Panc1 (cell line): ENCODE measurements around the gene KREMEN2. TPM values are rescaled to one million over a fixed set of nuclear protein-coding genes. Genes with fewer than 3 reads are reported as not detected.

ENCODE experiments used
- ATAC-seq: fragments of 200-7000 bp; cut with Tn5 transposase; 2 replicates; pipeline ENCODE4 v1.9.1; 2020; ENCODE audit warnings: mild to moderate bottlenecking, moderate library complexity
- BruUV-seq: library from RNA; stranded (reverse); fragments of 400-500 nt; replicated peaks from 2 replicates; lab custom pipeline; 2021; lab: Mats Ljungman, UMichigan
- CTCF ChIA-PET: fragments of 300-600 bp; sonication (Branson Sonifier 250); formaldehyde crosslinking; loops from one replicate; lab custom pipeline; 2022; ENCODE audit warnings: antibody characterized with exemption; lab: Charles Lee
- POLR2A ChIA-PET: fragments of 300-600 bp; sonication (Branson Sonifier 250); formaldehyde crosslinking; loops from one replicate; lab custom pipeline; 2022; ENCODE audit warnings: antibody characterized with exemption; lab: Charles Lee
- DNase-seq: peaks from one replicate; pipeline ENCODE4 v3.0.0-alpha.2; 2010; ENCODE audit warnings: low read depth, low spot score
- H3K27ac ChIP-seq: 2 replicates; pipeline ENCODE4 v1.5.1; 2011; ENCODE audit warnings: mild to moderate bottlenecking, low read length, inconsistent platforms
- H3K27me3 ChIP-seq: fragments of 200-500 bp; sonication (Bioruptor generic); 2 replicates; pipeline ENCODE4 v1.6.0; 2014; ENCODE audit warnings: low read length, inconsistent platforms; ENCODE audit not compliant: control insufficient read depth, insufficient read depth
- H3K36me3 ChIP-seq: fragments of 200-500 bp; sonication (Bioruptor generic); 2 replicates; pipeline ENCODE4 v1.5.1; 2014; ENCODE audit warnings: inconsistent platforms, mild to moderate bottlenecking, low read length, moderate library complexity; ENCODE audit not compliant: control insufficient read depth, insufficient read depth
- H3K4me1 ChIP-seq: 2 replicates; pipeline ENCODE4 v1.5.1; 2011; ENCODE audit warnings: inconsistent platforms, mild to moderate bottlenecking, low read length, moderate library complexity; ENCODE audit not compliant: control insufficient read depth, insufficient read depth
- H3K4me3 ChIP-seq, 2 experiments: 2 replicates each; pipeline ENCODE4 v1.5.1; 2011 to 2012; ENCODE audit warnings: low read depth in 2 of 2, low read length in 2 of 2, mild to moderate bottlenecking in 2 of 2, inconsistent platforms in 1 of 2, moderate library complexity in 1 of 2
- H3K9me3 ChIP-seq: fragments of 200-500 bp; sonication (Bioruptor generic); 2 replicates; pipeline ENCODE4 v1.5.1; 2014; ENCODE audit warnings: low read depth, mild to moderate bottlenecking, inconsistent platforms, low read length, moderate library complexity; ENCODE audit not compliant: control insufficient read depth, insufficient read depth
- CTCF ChIP-seq: fragments of 450-650 bp; IDR thresholded peaks from 2 replicates; pipeline ENCODE4 v1.5.1; 2017; ENCODE audit warnings: mild to moderate bottlenecking
- POLR2AphosphoS5 ChIP-seq: IDR thresholded peaks from 2 replicates; pipeline ENCODE4 v1.6.1; 2012; ENCODE audit warnings: mild to moderate bottlenecking, low read depth, low read length, moderate library complexity
- SIN3A ChIP-seq: IDR thresholded peaks from 2 replicates; pipeline ENCODE4 v1.6.1; 2012; ENCODE audit warnings: low read depth, mild to moderate bottlenecking, low read length, moderate library complexity, borderline replicate concordance; ENCODE audit not compliant: insufficient read depth
- TCF7L2 ChIP-seq: IDR thresholded peaks from 2 replicates; pipeline ENCODE4 v1.6.1; 2011; ENCODE audit warnings: mild to moderate bottlenecking, low read depth, low read length, inconsistent platforms
- in situ Hi-C: cut with HindIII; loops from 2 replicates; pipeline ENCODE4 v1.10.0; 2016; ENCODE audit warnings: low sequenced_read_pairs, low pct_unique_long_range_greater_than_20kb
- intact Hi-C: fragments of 100-400 bp; cut with micrococcal nuclease; formaldehyde crosslinking; loops from one replicate; pipeline ENCODE4 v1.10.0; 2022; ENCODE audit not compliant: unreplicated experiment
- total RNA-seq: library from RNA; stranded (reverse); gene quantifications from one replicate; pipeline ENCODE4 v1.2.1, GENCODE V29; 2021; ENCODE audit not compliant: unreplicated experiment
- TF ChIP-seq, protein P1 (sequence below), 2 experiments: IDR thresholded peaks; 2 replicates each; pipeline ENCODE4 v1.6.1; 2011 to 2012; ENCODE audit warnings: low read depth in 2 of 2, control low read depth in 1 of 2, low read length in 1 of 2, mild to moderate bottlenecking in 1 of 2, moderate library complexity in 1 of 2; ENCODE audit not compliant: insufficient read depth in 1 of 2

Gene KREMEN2
- total RNA-seq, 1 experiment from 2014 or later = 10.8 TPM

GRCh38 chr16:2987833-2988232 lies 23.8 kb downstream of the KREMEN2 start:
- no peak for TF ChIP-seq POLR2AphosphoS5
- TF ChIP-seq, protein P1, sequence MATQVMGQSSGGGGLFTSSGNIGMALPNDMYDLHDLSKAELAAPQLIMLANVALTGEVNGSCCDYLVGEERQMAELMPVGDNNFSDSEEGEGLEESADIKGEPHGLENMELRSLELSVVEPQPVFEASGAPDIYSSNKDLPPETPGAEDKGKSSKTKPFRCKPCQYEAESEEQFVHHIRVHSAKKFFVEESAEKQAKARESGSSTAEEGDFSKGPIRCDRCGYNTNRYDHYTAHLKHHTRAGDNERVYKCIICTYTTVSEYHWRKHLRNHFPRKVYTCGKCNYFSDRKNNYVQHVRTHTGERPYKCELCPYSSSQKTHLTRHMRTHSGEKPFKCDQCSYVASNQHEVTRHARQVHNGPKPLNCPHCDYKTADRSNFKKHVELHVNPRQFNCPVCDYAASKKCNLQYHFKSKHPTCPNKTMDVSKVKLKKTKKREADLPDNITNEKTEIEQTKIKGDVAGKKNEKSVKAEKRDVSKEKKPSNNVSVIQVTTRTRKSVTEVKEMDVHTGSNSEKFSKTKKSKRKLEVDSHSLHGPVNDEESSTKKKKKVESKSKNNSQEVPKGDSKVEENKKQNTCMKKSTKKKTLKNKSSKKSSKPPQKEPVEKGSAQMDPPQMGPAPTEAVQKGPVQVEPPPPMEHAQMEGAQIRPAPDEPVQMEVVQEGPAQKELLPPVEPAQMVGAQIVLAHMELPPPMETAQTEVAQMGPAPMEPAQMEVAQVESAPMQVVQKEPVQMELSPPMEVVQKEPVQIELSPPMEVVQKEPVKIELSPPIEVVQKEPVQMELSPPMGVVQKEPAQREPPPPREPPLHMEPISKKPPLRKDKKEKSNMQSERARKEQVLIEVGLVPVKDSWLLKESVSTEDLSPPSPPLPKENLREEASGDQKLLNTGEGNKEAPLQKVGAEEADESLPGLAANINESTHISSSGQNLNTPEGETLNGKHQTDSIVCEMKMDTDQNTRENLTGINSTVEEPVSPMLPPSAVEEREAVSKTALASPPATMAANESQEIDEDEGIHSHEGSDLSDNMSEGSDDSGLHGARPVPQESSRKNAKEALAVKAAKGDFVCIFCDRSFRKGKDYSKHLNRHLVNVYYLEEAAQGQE (IDR thresholded peaks at IDR 0.05; ENCODE audit: insufficient read depth in 1 of 2, low read depth in 2 of 2, low read length in 1 of 2) = no peak
- no peak for TF ChIP-seq TCF7L2
- no peak for TF ChIP-seq SIN3A
- no peak for TF ChIP-seq CTCF
- DNase-seq = no peak
- Histone ChIP-seq H3K27ac (no peak overlapping the region), H3K9me3 (no peaks in the 10 kb centered on the region), H3K4me1 (peaks cover 3% of the 10 kb centered on the region), H3K4me3 (no peak overlapping the region), H3K27me3 (no peaks in the 10 kb centered on the region), H3K36me3 (no peaks in the 10 kb centered on the region)
- no peak for ATAC-seq
- in situ Hi-C loops (no loop called here), intact Hi-C loops (no loop called here)
- BruUV-seq = no TSS peak
- CTCF ChIA-PET = interaction anchor here (0.6 kb wide), 1 partner anchor 71 kb away, joined by 3 read pairs; no protein-coding TSS in a partner anchor
- POLR2A ChIA-PET = no interaction called here

GRCh38 chr16:2988590-2989099 lies 24.6 kb downstream of the KREMEN2 start:
- TF ChIP-seq, protein P1 (IDR thresholded peaks at IDR 0.05; ENCODE audit: insufficient read depth in 1 of 2, low read depth in 2 of 2, low read length in 1 of 2) = no peak
- no peak for TF ChIP-seq CTCF
- no peak for TF ChIP-seq TCF7L2
- TF ChIP-seq SIN3A = no peak
- no peak for TF ChIP-seq POLR2AphosphoS5
- Histone ChIP-seq H3K27me3 (no peaks in the 10 kb centered on the region), H3K9me3 (no peaks in the 10 kb centered on the region), H3K4me3 (no peak overlapping the region), H3K4me1 (peaks cover 3% of the 10 kb centered on the region), H3K36me3 (no peaks in the 10 kb centered on the region), H3K27ac (no peak overlapping the region)
- ATAC-seq = no peak
- intact Hi-C loops = no loop called here
- ChIA-PET POLR2A (no interaction called here), CTCF (interaction anchor here (0.6 kb wide), 1 partner anchor 70 kb away, joined by 3 read pairs; no protein-coding TSS in a partner anchor)
- in situ Hi-C loops = no loop called here
- BruUV-seq = no TSS peak
- no peak for DNase-seq
